ENCODE results near the gene CACNA2D3. TPM values are rescaled to one million over a fixed set of nuclear protein-coding genes. Genes with fewer than 3 reads are reported as not detected.

The CACNA2D3 gene
- polyA plus RNA-seq, 2 of the 4 experiments (the other 2 are of a cell fraction): 0.04 to 0.05 TPM

DNA sequence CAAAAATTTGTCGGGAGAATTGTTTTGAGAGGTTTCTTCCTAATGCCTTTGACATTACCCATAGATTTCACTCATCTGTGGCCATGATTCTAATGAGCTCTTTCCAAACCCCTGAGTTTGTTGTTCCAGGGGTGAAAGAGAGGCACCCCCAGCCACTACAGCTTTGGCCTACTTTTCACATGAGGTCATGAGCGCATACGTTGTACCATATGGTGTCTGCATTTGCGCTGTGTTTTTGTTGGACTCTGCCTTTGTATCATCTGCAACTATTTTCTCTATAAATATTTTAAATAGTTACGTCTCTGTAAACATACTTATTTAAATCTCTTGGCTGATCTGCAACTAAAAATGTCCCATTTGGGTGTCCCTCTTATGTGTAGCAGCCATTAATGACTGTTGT is 697.6 kb downstream of the CACNA2D3 start:
- Histone ChIP-seq H3K27ac (no peak overlapping the region), H3K4me2 (no peak overlapping the region), H3K4me1 (no peaks in the 10 kb centered on the region), H3K9me3 (no peaks in the 10 kb centered on the region), H3K4me3 (no peak overlapping the region)
- FAIRE-seq (no peak), ATAC-seq (no peak), DNase-seq (ENCODE audit: low read depth in 1 of 2, low spot score in 1 of 2) (no peak)
- WGBS (ENCODE audit: missing lambda C conversion rate): 51% methylated on average over 5 of the region's 5 CpGs
- CTCF ChIA-PET: no interaction called here
- POLR2A ChIA-PET: no interaction called here
- TF ChIP-seq RCOR1 (IDR thresholded peaks at IDR 0.05; ENCODE audit: low read depth, low read length): no peak
- TF ChIP-seq, protein P1, sequence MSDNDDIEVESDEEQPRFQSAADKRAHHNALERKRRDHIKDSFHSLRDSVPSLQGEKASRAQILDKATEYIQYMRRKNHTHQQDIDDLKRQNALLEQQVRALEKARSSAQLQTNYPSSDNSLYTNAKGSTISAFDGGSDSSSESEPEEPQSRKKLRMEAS (IDR thresholded peaks at IDR 0.05): no peak
- no peak for TF ChIP-seq POLR2A (IDR thresholded peaks at IDR 0.05; ENCODE audit: low read length)
- TF ChIP-seq KDM1A (IDR thresholded peaks at IDR 0.05; ENCODE audit: low read depth): no peak
- no peak for TF ChIP-seq TP53 (CRISPR knock-in tag; IDR thresholded peaks at IDR 0.05)
- TF ChIP-seq NPAS2 (CRISPR knock-in tag; IDR thresholded peaks at IDR 0.05; ENCODE audit: borderline replicate concordance): no peak
- TF ChIP-seq EHMT2 (IDR thresholded peaks at IDR 0.05; ENCODE audit: low read depth): no peak
- TF ChIP-seq ESRRA (IDR thresholded peaks at IDR 0.05; ENCODE audit: borderline replicate concordance, low read length): no peak
- TF ChIP-seq, protein P2, sequence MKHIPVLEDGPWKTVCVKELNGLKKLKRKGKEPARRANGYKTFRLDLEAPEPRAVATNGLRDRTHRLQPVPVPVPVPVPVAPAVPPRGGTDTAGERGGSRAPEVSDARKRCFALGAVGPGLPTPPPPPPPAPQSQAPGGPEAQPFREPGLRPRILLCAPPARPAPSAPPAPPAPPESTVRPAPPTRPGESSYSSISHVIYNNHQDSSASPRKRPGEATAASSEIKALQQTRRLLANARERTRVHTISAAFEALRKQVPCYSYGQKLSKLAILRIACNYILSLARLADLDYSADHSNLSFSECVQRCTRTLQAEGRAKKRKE (CRISPR knock-in tag; IDR thresholded peaks at IDR 0.05; ENCODE audit: low read depth): no peak
- TF ChIP-seq CHD4 (IDR thresholded peaks at IDR 0.05; ENCODE audit: borderline replicate concordance): no peak
- no peak for TF ChIP-seq FOXS1 (CRISPR knock-in tag; IDR thresholded peaks at IDR 0.05)
- TF ChIP-seq HDAC2 (IDR thresholded peaks at IDR 0.05): no peak
- TF ChIP-seq TFCP2L1 (CRISPR knock-in tag; IDR thresholded peaks at IDR 0.05): no peak

DNA sequence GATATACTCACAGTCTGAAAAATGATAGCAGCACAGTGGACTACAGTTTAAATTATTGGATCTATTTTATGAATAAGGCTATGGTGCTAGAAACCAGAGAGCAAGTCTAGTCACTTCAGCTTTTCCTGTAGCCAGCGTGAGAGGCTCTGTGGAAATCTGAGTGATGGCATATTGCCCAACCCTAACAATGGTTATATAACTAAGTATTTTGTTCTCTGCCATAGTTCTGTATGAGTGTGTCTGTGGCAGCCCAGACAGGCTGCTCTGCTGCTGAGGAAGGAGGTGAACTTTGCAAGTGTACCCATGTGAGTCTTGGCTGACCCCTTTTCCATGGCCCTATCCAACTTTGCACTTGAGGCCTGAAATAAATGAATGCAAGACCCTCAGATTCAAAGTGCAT is 699.9 kb downstream of the CACNA2D3 start:
- H3K27ac ChIP-seq: no peak overlapping the region
- 18% methylated on average over 1 of the region's 1 CpG for WGBS (ENCODE audit: missing lambda C conversion rate)
- FAIRE-seq (no peak), DNase-seq (ENCODE audit: low read depth in 1 of 2, low spot score in 1 of 2) (no peak), ATAC-seq (no peak)
- ChIA-PET CTCF (no interaction called here), POLR2A (no interaction called here)
- no peak overlapping the region for H3K4me2 ChIP-seq
- no peak overlapping the region for H3K4me3 ChIP-seq
- no peak for TF ChIP-seq FOSL2 (IDR thresholded peaks at IDR 0.05)
- TF ChIP-seq FOSL2 (CRISPR knock-in tag; IDR thresholded peaks at IDR 0.05): no peak
- TF ChIP-seq POLR2AphosphoS2 (conservative IDR thresholded peaks at IDR 0.05; ENCODE audit: low read length): no peak
- TF ChIP-seq JUNB (IDR thresholded peaks at IDR 0.05): no peak
- no peaks in the 10 kb centered on the region for H3K9me3 ChIP-seq
- no peaks in the 10 kb centered on the region for H3K4me1 ChIP-seq

DNA sequence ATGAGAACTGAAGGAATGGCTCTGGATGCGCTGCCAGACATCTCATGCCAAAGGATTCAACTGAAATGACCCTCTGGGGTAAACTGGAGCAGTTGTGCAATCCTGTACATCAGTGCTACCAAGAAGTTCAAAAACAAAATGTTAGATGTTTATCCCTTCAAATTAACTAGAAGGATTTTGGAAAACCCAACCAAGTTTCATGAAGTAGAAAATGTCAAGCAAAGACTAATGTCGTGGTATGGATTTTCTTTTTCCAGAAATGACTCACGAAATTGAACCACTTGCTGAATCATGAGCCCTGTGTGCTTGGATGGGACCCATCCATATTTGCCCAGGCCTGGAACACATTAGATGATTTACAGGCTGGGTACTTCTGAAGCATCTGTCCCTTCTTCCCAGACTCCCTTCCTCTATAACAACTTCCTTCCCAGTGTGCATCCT is 703.9 kb downstream of the CACNA2D3 start:
- 2% methylated on average over 3 of the region's 3 CpGs for WGBS (ENCODE audit: missing lambda C conversion rate)
- Histone ChIP-seq H3K4me2 (no peak overlapping the region), H3K27ac (no peak overlapping the region), H3K9me3 (peaks cover 3% of the 10 kb centered on the region; the same call in 1 of the 3 replicates), H3K4me3 (no peak overlapping the region), H3K4me1 (no peaks in the 10 kb centered on the region)
- FAIRE-seq (no peak), ATAC-seq (no peak), DNase-seq (ENCODE audit: low read depth in 1 of 2, low spot score in 1 of 2) (no peak)
- ChIA-PET POLR2A (no interaction called here), CTCF (no interaction called here)
- no peak for TF ChIP-seq ZSCAN20 (CRISPR knock-in tag; IDR thresholded peaks at IDR 0.05)
- TF ChIP-seq, protein P3, sequence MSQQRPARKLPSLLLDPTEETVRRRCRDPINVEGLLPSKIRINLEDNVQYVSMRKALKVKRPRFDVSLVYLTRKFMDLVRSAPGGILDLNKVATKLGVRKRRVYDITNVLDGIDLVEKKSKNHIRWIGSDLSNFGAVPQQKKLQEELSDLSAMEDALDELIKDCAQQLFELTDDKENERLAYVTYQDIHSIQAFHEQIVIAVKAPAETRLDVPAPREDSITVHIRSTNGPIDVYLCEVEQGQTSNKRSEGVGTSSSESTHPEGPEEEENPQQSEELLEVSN (IDR thresholded peaks at IDR 0.05; ENCODE audit: borderline replicate concordance, low read depth): no peak
- TF ChIP-seq, protein P2 (CRISPR knock-in tag; IDR thresholded peaks at IDR 0.05; ENCODE audit: low read depth): no peak
- no peak for TF ChIP-seq TFCP2L1 (CRISPR knock-in tag; IDR thresholded peaks at IDR 0.05)
- no peak for TF ChIP-seq HDAC2 (IDR thresholded peaks at IDR 0.05)
- no peak for TF ChIP-seq JUN (IDR thresholded peaks at IDR 0.05)
- no peak for TF ChIP-seq HEYL (CRISPR knock-in tag; IDR thresholded peaks at IDR 0.05)
- no peak for TF ChIP-seq FOSB (CRISPR knock-in tag; IDR thresholded peaks at IDR 0.05)
- no peak for TF ChIP-seq SREBF2 (IDR thresholded peaks at IDR 0.05)
- no peak for TF ChIP-seq ZNF302 (CRISPR knock-in tag; IDR thresholded peaks at IDR 0.05)

All from A549 (cell line).